SK-N-SH treated with all-trans-retinoic acid at 6 μM for 48 hours (cell line): ENCODE data around the gene KIAA0513.

Source experiments
- ATAC-seq: fragments of 200-7000 bp; cut with Tn5 transposase; 3 replicates; pipeline ENCODE4 v1.9.1; 2020; ENCODE audit warnings: mild to moderate bottlenecking, moderate library complexity
- ARNTL ChIP-seq: fragments of 450-650 bp; formaldehyde crosslinking; IDR thresholded peaks from 2 replicates; pipeline ENCODE4 v1.5.0; 2020; ENCODE audit warnings: low read depth, mild to moderate bottlenecking, moderate library complexity, borderline replicate concordance
- BACH2 ChIP-seq: fragments of 250-450 bp; sonication (Bioruptor Pico); IDR thresholded peaks from 2 replicates; pipeline ENCODE4 v1.9.0; 2021; ENCODE audit warnings: mild to moderate bottlenecking, borderline replicate concordance
- CSDC2 ChIP-seq: fragments of 250-450 bp; sonication (Bioruptor Pico); IDR thresholded peaks from 2 replicates; pipeline ENCODE4 v1.5.0; 2020; ENCODE audit warnings: mild to moderate bottlenecking, moderate library complexity
- ESRRG ChIP-seq: fragments of 250-450 bp; sonication (Bioruptor Pico); IDR thresholded peaks from 2 replicates; pipeline ENCODE4 v1.6.1; 2021; ENCODE audit warnings: mild to moderate bottlenecking
- GLIS3 ChIP-seq: fragments of 250-450 bp; sonication (Bioruptor Pico); IDR thresholded peaks from 2 replicates; pipeline ENCODE4 v1.5.0; 2020; ENCODE audit warnings: mild to moderate bottlenecking, moderate library complexity
- OSR1 ChIP-seq: fragments of 250-450 bp; sonication (Bioruptor Pico); IDR thresholded peaks from 2 replicates; pipeline ENCODE4 v1.8.0; 2022; ENCODE audit warnings: moderate library complexity, mild to moderate bottlenecking, inconsistent platforms
- PPARA ChIP-seq: fragments of 250-450 bp; sonication (Bioruptor Pico); IDR thresholded peaks from 2 replicates; pipeline ENCODE4 v1.5.0; 2020; ENCODE audit warnings: mild to moderate bottlenecking, borderline replicate concordance
- RARB ChIP-seq: fragments of 250-450 bp; sonication (Bioruptor Pico); IDR thresholded peaks from 2 replicates; pipeline ENCODE4 v1.8.0; 2021; ENCODE audit warnings: mild to moderate bottlenecking, moderate library complexity
- SNAI2 ChIP-seq: fragments of 250-450 bp; sonication (Bioruptor Pico); IDR thresholded peaks from 2 replicates; pipeline ENCODE4 v1.5.0; 2020; ENCODE audit warnings: mild to moderate bottlenecking, moderate library complexity
- TCF4 ChIP-seq: fragments of 250-450 bp; sonication (Bioruptor Pico); IDR thresholded peaks from 2 replicates; pipeline ENCODE4 v1.8.0; 2021; ENCODE audit warnings: mild to moderate bottlenecking, moderate library complexity, borderline replicate concordance
- TOX ChIP-seq: fragments of 250-450 bp; sonication (Bioruptor Pico); IDR thresholded peaks from 2 replicates; pipeline ENCODE4 v1.8.0; 2021; ENCODE audit warnings: mild to moderate bottlenecking, moderate library complexity, borderline replicate concordance
- ZC3H10 ChIP-seq: fragments of 250-450 bp; sonication (Bioruptor Pico); IDR thresholded peaks from 2 replicates; pipeline ENCODE4 v1.5.1; 2021; ENCODE audit warnings: mild to moderate bottlenecking, moderate library complexity
- ZFP30 ChIP-seq: fragments of 450-650 bp; formaldehyde crosslinking; IDR thresholded peaks from 2 replicates; pipeline ENCODE4 v1.5.0; 2022; ENCODE audit warnings: mild to moderate bottlenecking, moderate library complexity
- ZNF565 ChIP-seq: fragments of 450-650 bp; formaldehyde crosslinking; conservative IDR thresholded peaks from 2 replicates; pipeline ENCODE4 v1.5.0; 2020; ENCODE audit warnings: low read depth, mild to moderate bottlenecking, moderate library complexity
- ZNF70 ChIP-seq: fragments of 450-650 bp; formaldehyde crosslinking; IDR thresholded peaks from 2 replicates; pipeline ENCODE4 v1.5.0; 2020; ENCODE audit warnings: mild to moderate bottlenecking, moderate library complexity
- ZNF8 ChIP-seq: fragments of 450-650 bp; formaldehyde crosslinking; IDR thresholded peaks from 2 replicates; pipeline ENCODE4 v1.5.0; 2020; ENCODE audit warnings: mild to moderate bottlenecking, moderate library complexity
- TF ChIP-seq, protein P1 (sequence below): fragments of 250-450 bp; sonication (Bioruptor Pico); IDR thresholded peaks from 2 replicates; pipeline ENCODE4 v1.8.0; 2021; ENCODE audit warnings: low read depth, mild to moderate bottlenecking, moderate library complexity, borderline replicate concordance
- TF ChIP-seq, protein P2 (sequence below): fragments of 250-450 bp; sonication (Bioruptor Pico); IDR thresholded peaks from 2 replicates; pipeline ENCODE4 v1.5.1; 2021; ENCODE audit warnings: mild to moderate bottlenecking, moderate library complexity
- TF ChIP-seq, protein P3 (sequence below): fragments of 250-450 bp; sonication (Bioruptor Pico); IDR thresholded peaks from 2 replicates; pipeline ENCODE4 v1.5.0; 2020; ENCODE audit warnings: mild to moderate bottlenecking, moderate library complexity
- TF ChIP-seq, protein P4 (sequence below): fragments of 250-450 bp; sonication (Bioruptor Pico); IDR thresholded peaks from 2 replicates; pipeline ENCODE4 v1.8.0; 2020; ENCODE audit warnings: mild to moderate bottlenecking, moderate library complexity, borderline replicate concordance
- TF ChIP-seq, protein P5 (sequence below): fragments of 250-450 bp; sonication (Bioruptor Pico); IDR thresholded peaks from 2 replicates; pipeline ENCODE4 v1.5.1; 2020; ENCODE audit warnings: low read depth, mild to moderate bottlenecking, moderate library complexity

The KIAA0513 gene

DNA sequence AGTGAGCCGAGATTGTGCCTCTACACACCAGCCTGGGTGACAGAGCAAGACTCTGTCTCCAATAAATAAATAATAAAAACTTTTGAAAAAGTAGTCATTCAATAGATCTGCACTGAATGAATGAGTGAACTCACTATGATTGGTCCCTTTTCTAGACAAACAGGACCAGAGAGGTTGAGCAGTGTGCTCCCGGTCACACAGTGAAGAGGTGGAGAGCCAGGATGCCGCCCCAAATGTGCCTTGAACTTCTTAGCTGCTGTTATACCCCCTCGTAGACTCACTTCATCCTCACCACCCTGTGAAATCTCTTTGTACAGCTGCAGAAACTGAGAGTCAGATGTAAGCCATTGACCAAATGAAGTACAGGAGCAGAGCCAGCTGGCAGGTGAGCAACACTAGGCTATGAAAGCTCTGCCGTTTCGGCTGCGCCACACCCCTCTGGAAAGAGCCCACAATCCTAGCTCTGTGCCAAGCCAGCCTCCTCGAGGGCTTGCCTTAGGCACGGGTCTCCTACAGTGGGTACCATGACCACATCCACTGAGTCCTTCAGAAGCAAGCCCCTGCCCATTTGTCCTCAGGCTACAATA, 7.8 kb upstream of the KIAA0513 start (continued):
- TF ChIP-seq, protein P1, sequence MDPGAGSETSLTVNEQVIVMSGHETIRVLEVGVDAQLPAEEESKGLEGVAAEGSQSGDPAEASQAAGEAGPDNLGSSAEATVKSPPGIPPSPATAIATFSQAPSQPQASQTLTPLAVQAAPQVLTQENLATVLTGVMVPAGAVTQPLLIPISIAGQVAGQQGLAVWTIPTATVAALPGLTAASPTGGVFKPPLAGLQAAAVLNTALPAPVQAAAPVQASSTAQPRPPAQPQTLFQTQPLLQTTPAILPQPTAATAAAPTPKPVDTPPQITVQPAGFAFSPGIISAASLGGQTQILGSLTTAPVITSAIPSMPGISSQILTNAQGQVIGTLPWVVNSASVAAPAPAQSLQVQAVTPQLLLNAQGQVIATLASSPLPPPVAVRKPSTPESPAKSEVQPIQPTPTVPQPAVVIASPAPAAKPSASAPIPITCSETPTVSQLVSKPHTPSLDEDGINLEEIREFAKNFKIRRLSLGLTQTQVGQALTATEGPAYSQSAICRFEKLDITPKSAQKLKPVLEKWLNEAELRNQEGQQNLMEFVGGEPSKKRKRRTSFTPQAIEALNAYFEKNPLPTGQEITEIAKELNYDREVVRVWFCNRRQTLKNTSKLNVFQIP, result no peak
- TF ChIP-seq, protein P2, sequence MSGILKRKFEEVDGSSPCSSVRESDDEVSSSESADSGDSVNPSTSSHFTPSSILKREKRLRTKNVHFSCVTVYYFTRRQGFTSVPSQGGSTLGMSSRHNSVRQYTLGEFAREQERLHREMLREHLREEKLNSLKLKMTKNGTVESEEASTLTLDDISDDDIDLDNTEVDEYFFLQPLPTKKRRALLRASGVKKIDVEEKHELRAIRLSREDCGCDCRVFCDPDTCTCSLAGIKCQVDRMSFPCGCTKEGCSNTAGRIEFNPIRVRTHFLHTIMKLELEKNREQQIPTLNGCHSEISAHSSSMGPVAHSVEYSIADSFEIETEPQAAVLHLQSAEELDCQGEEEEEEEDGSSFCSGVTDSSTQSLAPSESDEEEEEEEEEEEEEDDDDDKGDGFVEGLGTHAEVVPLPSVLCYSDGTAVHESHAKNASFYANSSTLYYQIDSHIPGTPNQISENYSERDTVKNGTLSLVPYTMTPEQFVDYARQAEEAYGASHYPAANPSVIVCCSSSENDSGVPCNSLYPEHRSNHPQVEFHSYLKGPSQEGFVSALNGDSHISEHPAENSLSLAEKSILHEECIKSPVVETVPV (CRISPR knock-in tag), result no peak
- no peak for TF ChIP-seq OSR1 (CRISPR knock-in tag)
- no peak for TF ChIP-seq TCF4 (CRISPR knock-in tag)

DNA sequence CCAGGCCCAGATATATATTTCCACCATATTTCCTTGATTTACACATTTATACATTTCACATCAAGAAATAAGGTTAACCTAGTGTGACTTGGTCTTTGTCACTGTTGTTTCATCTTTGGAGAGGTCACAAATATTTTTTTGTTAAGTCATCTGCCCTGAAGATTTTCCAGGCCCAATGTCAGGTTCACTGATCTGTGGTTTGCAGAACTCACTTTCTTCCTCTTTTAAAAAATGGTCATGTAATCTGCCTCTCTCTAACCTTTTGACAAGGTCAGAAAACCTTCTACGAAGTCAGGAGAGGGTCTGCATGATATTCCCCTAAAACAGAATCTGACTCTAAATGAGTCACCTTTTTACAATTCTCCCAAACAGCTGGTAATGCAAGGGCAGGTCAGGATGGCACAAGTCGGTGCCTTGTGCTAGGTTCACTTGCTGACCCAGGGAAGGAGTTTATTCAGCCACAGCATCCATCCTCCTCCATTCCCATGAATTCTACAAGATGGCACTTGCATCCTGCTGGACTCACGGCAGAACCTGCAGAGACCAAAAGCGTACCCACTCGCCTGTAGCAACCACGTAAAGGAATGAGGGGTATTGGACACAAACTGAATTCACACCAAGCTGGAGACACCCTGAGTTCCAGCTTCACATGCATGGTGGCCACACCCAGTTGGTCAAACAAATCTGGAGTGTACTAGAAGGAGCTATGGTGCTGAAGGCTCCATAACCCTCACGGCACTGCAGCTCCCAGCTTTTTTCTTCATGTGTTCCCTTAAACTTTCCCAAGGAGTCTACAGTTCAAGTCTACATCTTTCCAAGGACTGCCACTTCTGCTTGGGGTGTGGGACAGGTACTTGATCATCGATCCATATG, 1.6 kb upstream of the KIAA0513 start:
- no peak for ATAC-seq
- TF ChIP-seq TOX (CRISPR knock-in tag) (no peak), ZC3H10 (no peak), ZNF70 (CRISPR knock-in tag) (no peak), RARB (CRISPR knock-in tag) (no peak), ARNTL (CRISPR knock-in tag) (no peak), ZFP30 (no peak), PPARA (no peak), SNAI2 (CRISPR knock-in tag) (no peak), ZNF8 (no peak), BACH2 (no peak), GLIS3 (no peak), ESRRG (CRISPR knock-in tag) (no peak)
- TF ChIP-seq, protein P3, sequence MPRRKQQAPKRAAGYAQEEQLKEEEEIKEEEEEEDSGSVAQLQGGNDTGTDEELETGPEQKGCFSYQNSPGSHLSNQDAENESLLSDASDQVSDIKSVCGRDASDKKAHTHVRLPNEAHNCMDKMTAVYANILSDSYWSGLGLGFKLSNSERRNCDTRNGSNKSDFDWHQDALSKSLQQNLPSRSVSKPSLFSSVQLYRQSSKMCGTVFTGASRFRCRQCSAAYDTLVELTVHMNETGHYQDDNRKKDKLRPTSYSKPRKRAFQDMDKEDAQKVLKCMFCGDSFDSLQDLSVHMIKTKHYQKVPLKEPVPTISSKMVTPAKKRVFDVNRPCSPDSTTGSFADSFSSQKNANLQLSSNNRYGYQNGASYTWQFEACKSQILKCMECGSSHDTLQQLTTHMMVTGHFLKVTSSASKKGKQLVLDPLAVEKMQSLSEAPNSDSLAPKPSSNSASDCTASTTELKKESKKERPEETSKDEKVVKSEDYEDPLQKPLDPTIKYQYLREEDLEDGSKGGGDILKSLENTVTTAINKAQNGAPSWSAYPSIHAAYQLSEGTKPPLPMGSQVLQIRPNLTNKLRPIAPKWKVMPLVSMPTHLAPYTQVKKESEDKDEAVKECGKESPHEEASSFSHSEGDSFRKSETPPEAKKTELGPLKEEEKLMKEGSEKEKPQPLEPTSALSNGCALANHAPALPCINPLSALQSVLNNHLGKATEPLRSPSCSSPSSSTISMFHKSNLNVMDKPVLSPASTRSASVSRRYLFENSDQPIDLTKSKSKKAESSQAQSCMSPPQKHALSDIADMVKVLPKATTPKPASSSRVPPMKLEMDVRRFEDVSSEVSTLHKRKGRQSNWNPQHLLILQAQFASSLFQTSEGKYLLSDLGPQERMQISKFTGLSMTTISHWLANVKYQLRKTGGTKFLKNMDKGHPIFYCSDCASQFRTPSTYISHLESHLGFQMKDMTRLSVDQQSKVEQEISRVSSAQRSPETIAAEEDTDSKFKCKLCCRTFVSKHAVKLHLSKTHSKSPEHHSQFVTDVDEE, result no peak
- TF ChIP-seq, protein P4, sequence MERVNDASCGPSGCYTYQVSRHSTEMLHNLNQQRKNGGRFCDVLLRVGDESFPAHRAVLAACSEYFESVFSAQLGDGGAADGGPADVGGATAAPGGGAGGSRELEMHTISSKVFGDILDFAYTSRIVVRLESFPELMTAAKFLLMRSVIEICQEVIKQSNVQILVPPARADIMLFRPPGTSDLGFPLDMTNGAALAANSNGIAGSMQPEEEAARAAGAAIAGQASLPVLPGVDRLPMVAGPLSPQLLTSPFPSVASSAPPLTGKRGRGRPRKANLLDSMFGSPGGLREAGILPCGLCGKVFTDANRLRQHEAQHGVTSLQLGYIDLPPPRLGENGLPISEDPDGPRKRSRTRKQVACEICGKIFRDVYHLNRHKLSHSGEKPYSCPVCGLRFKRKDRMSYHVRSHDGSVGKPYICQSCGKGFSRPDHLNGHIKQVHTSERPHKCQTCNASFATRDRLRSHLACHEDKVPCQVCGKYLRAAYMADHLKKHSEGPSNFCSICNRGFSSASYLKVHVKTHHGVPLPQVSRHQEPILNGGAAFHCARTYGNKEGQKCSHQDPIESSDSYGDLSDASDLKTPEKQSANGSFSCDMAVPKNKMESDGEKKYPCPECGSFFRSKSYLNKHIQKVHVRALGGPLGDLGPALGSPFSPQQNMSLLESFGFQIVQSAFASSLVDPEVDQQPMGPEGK, result no peak

DNA sequence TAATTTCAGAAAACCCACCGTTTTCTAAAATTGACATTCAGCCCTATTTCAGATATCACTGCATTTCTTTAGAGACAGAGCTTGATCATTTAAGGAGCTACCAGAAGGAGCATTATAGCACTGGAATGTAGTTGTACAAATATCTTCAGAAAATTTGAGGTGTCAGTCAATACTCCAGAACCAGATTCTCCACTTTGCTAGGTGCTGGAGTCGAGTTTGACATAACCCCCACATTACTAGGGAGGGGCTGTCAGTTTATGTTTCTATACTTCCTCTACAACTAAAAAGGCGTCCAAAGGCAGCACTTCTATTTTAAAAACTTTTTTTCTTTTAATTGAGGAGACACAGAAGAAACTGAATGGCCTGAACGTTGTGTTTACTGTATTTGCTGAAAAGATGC, 892 bp upstream of the KIAA0513 start:
- no peak for ATAC-seq
- TF ChIP-seq, protein P4, result no peak
- TF ChIP-seq CSDC2 (CRISPR knock-in tag) (no peak), RARB (CRISPR knock-in tag) (no peak), ZNF565 (CRISPR knock-in tag) (no peak), ZNF70 (CRISPR knock-in tag) (no peak), ESRRG (CRISPR knock-in tag) (no peak), OSR1 (CRISPR knock-in tag) (no peak), ZNF8 (no peak), ARNTL (CRISPR knock-in tag) (no peak)
- TF ChIP-seq, protein P5, sequence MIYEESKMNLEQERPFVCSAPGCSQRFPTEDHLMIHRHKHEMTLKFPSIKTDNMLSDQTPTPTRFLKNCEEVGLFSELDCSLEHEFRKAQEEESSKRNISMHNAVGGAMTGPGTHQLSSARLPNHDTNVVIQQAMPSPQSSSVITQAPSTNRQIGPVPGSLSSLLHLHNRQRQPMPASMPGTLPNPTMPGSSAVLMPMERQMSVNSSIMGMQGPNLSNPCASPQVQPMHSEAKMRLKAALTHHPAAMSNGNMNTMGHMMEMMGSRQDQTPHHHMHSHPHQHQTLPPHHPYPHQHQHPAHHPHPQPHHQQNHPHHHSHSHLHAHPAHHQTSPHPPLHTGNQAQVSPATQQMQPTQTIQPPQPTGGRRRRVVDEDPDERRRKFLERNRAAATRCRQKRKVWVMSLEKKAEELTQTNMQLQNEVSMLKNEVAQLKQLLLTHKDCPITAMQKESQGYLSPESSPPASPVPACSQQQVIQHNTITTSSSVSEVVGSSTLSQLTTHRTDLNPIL, result no peak
- TF ChIP-seq, protein P1, result no peak
- TF ChIP-seq, protein P3, result no peak
